GM19468 (cell line): Measurements from ENCODE around the gene ARHGAP29.
"Not testable (repeated sequence)": the region's sequence is repeated elsewhere in the genome, so short reads cannot be mapped to it uniquely, and the experiment has no call there.

Source experiments
- ATAC-seq: cut with Tn5 transposase; IDR thresholded peaks from one replicate; pipeline ENCODE4 v1.9.1; 2021; ENCODE audit warnings: mild to moderate bottlenecking, moderate library complexity, moderate number of reproducible peaks; ENCODE audit not compliant: unreplicated experiment; ENCODE audit errors: extremely low read depth

The ARHGAP29 gene

DNA sequence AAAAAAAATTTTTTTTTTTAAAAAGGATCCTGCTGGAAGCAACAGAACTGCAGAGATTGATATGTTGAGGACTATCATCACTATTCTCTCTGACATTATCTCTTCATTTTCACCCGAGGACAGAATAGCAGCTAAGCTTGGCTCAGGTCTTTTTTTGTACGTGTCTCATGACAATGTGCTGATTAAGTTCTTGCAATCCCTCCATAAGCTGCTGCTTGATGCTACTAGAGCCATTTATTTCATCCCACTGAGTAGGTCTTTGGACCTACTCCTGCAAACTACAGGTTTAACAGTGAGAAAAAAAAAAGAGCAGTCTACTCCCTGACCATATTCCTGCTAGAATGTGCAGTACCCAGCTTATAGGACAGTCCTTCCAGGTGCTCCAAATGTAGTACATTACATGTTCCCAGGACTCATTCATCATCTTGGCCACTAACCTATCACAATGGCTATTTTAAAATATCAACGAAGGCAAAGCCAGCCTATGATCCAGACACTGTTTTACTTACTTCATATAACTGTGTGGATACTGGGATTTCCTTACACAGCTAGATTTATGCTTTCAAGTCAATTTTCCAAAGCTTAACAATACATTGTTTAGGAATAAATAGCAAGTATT is 54.1 kb downstream of the ARHGAP29 start:
- ATAC-seq = no peak

DNA sequence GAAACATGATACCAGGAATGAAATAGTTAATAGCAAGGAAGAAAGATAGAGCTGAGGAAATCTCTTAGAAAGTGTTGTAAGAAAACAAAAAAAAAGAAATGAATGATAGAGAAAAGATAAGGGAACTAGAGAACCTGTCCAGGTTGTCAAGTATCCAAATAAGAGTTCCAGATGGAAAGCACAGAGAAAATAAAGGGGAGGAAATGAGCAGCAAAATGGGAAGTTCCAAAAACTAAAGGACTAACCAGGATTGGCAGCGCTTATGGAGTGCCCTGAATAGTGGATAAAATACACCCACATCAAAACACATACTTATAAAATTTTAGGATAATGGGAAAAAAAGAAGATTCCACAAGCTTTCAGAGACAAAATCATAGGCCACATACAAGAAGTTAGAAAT is 55.2 kb downstream of the ARHGAP29 start:
- no peak for ATAC-seq

DNA sequence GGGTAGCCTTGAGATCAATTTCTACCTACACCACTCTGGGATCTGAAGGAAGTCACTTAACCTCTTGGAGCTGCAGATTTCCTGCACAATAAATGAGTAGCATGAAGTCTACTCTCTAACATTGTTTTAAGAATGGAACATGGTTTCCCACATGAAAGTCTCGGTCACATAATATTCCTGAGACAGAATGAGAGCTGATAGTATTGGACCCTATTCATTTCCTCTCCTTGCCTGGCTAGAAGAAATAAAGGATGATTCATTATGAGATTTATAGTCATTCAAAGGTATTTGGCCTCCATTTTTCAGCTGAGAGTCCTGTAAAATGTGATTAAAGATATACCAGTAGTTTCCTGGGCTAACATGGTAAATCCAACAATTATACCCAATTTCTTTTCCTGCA is 56.7 kb downstream of the ARHGAP29 start:
- no peak for ATAC-seq

DNA sequence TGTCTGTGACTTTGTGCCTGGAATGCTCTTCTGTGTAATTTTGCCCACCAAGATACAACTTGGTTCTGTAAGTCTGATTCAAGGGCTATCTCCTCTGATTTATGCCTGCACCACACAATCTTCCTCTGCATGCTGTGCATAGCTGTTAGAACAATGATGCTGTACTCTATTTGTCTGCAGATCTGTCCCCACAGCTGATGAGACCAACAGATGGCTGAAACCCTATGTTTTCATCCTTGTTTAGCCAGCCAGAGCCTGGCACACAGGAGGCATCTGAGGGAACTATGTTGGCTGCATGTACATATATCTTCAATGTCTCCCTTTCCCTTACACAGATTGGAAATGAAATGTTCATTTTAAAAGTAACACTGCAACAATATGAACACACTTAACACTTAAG is 58.5 kb downstream of the ARHGAP29 start:
- no peak for ATAC-seq

DNA sequence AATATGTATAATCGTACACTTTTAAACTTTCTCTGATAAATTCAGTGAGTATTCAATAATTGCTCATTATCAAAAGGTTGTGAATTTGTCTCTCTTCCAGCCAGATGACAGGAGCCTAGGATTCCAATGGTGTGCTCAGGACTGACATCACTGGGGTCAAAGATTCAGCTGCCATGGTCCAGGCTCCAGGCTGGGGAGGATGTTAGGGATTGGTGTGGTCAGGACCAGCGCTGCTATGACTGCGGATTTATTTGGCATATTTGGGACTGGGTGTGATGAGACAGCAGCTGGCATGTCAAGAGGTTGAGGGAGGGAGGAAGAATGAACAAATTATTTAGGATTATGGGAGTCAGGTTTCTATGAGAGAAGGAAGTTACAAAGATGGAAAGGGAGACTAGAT is 68.3 kb downstream of the ARHGAP29 start:
- ATAC-seq = no peak

GRCh38 chr1:94165843-94166242 is 71.5 kb downstream of the ARHGAP29 start:
- no peak for ATAC-seq

- ATAC-seq = not testable (repeated sequence)
These were observed 72.5 kb downstream of the ARHGAP29 start for GRCh38 chr1:94164885-94165284.

DNA sequence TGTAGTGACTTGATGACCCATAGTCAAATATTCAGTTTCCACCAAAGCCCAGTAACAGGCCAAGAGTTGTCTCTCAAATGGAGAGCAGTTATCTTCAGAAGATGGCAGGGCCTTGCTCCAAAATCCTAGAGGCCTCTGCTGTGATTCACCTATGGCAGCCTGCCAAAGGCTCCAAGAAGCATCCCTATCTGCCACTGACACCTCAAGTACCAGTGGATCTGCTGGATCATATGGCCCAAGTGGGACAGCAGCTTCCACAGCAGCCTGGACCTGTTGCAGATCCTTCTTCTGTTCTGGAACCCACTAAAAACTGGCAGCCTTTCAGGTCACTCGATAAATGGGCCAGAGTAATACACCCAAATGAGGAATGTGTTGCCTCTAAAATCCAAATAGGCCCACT is 73.3 kb downstream of the ARHGAP29 start:
- ATAC-seq = not testable (repeated sequence)

DNA sequence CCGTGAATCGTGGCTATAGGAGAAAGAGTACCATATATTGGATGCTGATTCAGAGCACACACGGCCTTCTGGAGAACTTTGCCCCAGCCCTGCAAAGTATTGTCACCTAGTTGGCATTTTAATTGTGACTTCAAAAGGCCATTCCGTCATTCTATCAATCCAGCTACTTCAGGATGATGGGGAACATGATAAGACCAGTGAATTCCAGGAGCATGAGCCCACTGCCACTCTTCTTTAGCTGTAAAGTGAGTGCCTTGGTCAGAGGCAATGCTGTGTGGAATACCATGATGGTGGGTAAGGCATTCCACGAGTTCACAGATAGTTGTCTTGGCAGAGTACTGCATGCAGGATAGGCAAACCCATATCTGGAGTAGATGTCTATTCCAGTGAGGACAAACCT is 74.1 kb downstream of the ARHGAP29 start:
- ATAC-seq = not testable (repeated sequence)

DNA sequence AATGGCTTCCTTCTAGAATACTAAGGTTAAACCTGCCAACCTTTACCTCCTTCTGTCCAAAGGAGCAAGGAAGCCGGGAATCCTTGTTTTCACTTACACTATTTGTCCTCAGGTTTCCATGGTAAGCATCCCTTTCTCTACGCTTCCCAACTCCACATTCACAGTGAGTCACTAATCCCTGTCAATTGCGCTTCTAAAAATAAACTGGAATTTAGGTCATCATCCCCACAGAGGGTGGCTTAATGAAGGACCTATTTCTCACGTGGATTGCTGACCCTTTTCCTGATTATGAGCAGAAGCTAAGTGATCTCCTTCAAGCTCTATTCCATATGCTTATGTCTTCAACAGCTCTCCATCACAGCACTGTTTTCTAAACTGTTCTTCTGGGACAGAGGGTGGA is 76.6 kb downstream of the ARHGAP29 start:
- ATAC-seq = no peak

DNA sequence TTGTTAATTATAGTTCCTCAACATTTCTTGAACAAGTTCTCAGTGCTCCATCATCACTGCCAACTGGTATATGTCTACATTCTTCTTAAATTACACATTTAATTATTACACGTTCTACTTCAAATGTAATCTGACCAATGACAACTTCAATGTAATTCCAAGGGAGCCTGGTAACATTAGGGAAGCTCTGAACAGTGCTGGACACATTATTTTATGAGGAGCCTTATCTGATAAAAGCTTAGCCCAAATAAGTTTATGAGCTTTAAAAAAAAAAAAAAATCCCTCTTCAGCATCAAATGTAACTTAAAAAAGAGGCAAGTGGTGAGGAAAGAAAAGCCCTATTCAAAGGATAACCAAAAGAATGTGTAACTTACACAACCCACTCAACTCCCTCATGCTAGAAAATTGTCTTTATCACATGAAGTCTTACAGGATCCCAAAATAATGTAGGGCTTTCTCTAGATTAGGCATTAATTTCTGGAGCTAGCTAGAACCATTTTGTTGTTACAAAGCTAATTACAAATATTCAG is 81.2 kb downstream of the ARHGAP29 start:
- ATAC-seq = no peak

DNA sequence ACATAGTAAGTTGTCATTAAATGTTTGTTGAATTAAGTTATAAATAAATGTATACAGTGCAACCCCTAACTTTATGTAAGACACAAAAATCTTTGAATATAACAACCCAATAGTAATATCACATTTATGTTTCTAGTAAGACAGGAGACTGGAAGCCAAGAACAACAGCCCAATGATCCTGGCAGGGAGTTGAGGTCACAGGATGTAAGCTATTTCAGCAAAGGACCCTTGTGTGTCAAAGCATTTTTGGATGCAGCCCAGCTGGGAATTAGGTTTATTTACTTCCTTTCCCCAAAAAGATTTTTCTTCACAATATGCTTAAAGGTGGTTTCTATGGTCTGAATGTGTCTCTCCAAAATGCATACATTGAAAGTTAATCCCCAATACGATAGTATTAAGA is 82.4 kb downstream of the ARHGAP29 start:
- no peak for ATAC-seq

DNA sequence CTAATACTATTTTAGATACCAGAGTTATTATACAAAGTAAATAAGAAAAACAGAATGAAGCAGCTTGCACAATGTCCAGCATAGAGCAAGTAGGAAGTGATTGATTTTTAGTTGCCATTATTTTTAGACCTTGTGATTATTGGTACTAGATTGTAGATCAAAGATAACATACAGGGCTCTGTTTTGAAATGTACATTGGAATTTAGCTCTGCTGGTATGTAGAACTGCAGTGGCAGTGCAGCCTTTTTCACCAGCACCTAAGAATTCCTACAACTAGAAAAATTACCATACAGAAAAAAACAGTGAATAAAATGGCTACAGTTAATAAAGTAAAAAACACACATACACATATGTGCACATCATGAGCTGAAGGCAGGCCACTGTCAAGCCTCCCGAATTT is 84.3 kb downstream of the ARHGAP29 start:
- no peak for ATAC-seq

- ATAC-seq = not testable (repeated sequence)
These were observed 88.2 kb downstream of the ARHGAP29 start for GRCh38 chr1:94149166-94149565.

DNA sequence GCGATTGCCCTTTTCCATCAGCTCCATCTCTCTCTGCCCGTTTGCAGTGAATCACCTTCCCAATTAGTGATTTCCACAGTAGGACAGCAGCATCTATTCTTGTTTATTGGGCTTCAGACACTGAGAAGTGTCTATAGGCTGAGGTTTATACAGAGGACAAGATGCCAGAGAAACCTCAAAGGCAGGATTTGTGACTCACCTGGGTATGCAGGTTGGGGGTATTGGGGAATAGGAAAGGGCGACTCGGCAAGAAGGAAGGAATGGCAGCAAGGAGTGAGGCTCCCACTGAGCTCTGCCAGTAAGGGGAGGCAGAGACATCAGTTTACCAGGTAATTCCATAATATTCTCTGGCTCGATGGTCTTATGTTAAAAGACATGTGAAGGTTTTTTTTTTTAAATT is 91.1 kb downstream of the ARHGAP29 start:
- ATAC-seq = no peak

GRCh38 chr1:94144836-94145235 is 92.5 kb downstream of the ARHGAP29 start:
- ATAC-seq = no peak

GRCh38 chr1:94143809-94144176 is 93.6 kb downstream of the ARHGAP29 start:
- no peak for ATAC-seq

DNA sequence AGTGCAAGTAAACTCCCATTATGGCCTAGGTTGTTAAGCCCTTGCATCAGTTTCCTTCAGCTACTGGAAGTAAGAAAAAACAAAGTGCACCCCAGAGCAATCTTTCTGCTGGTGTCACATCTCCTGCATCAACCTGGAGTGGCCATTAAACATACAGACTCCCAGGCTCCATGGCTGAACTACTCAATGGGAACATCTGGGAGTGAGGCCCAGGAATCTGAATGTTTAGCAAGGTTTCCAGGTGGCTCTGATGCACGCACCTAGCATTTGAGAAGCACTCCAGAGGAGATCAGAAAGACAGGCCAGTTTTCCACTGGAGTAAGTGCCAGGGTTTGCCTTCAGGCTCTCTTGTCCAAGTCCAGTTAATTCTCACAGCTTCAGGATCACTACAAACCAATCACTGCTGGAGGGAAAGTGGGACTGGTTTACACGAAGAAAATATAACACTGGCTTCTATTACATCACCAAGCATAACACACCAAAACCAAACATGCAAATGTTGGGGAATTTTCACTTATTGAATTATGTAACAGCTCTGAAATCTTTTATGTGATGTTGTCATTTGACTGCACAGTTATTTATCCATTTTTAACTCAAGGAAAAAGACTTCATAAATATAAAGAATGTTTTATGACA is 94.1 kb downstream of the ARHGAP29 start:
- ATAC-seq = no peak

DNA sequence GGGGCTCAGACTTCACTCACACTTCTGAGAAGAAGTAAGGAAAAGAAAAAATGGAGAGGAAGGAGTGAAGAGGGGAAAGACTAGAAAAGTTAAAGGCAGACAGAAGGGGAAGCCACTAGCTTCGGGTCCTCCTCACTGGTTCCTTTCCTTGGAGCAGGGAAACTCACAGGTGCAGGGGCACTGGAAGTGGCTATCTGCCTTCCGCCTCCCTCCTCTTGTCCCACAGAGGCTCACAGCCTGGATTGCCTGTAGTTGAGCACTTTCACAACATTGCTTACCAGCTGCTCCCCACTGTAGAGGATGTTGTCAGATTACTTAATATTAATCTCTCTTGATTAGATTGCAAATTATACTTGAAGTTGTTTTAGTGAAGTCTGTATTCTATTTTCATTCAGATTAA is 94.8 kb downstream of the ARHGAP29 start:
- ATAC-seq = no peak

- ATAC-seq = no peak
These were observed 95.4 kb downstream of the ARHGAP29 start for GRCh38 chr1:94142022-94142421.

- ATAC-seq = no peak
These were observed 105.3 kb downstream of the ARHGAP29 start for GRCh38 chr1:94132111-94132510.
